Karpas-422 (cell line): ENCODE data around the gene BAHCC1. TPM values are rescaled to one million over a fixed set of nuclear protein-coding genes. Genes with fewer than 3 reads are reported as not detected.

Experiments used
- DNase-seq: peaks from one replicate; pipeline ENCODE4 v3.0.0-alpha.2; 2015
- H2AFZ ChIP-seq: fragments of 200-600 bp; sonication (generic); 2 replicates; pipeline ENCODE4 v1.6.1; 2014; ENCODE audit warnings: antibody characterized with exemption, low read length, mixed read lengths
- H3K27ac ChIP-seq: fragments of 200-600 bp; sonication (generic); 2 replicates; pipeline ENCODE4 v1.5.1; 2014; ENCODE audit warnings: mild to moderate bottlenecking, low read length, moderate library complexity
- H3K27me3 ChIP-seq: fragments of 200-600 bp; sonication (generic); 2 replicates; pipeline ENCODE4 v1.6.1; 2014; ENCODE audit warnings: low read length, mixed read lengths
- H3K36me3 ChIP-seq: fragments of 200-600 bp; sonication (generic); 2 replicates; pipeline ENCODE4 v1.6.1; 2014; ENCODE audit warnings: low read length, mixed read lengths; ENCODE audit not compliant: insufficient read depth
- H3K4me1 ChIP-seq: fragments of 200-600 bp; sonication (generic); 2 replicates; pipeline ENCODE4 v1.6.1; 2014; ENCODE audit warnings: mild to moderate bottlenecking, low read length, mixed read lengths
- H3K4me2 ChIP-seq: fragments of 200-600 bp; sonication (generic); 2 replicates; pipeline ENCODE4 v1.6.1; 2014; ENCODE audit warnings: low read length, low read depth, mild to moderate bottlenecking; ENCODE audit not compliant: poor library complexity, severe bottlenecking
- H3K4me3 ChIP-seq: fragments of 200-600 bp; sonication (generic); 2 replicates; pipeline ENCODE4 v1.5.1; 2014; ENCODE audit warnings: mild to moderate bottlenecking, antibody characterized with exemption, low read length, mixed read lengths
- H3K79me2 ChIP-seq: fragments of 200-600 bp; sonication (generic); 2 replicates; pipeline ENCODE4 v1.6.1; 2014; ENCODE audit warnings: mild to moderate bottlenecking, low read length, mixed read lengths
- H3K9ac ChIP-seq: fragments of 200-600 bp; sonication (generic); 2 replicates; pipeline ENCODE4 v1.6.0; 2014; ENCODE audit warnings: low read length
- H3K9me2 ChIP-seq: fragments of 200-600 bp; sonication (generic), shearing (Covaris generic); replicated peaks from 2 replicates; pipeline ENCODE4 v1.6.0; 2014; ENCODE audit warnings: mild to moderate bottlenecking, low read length, moderate library complexity; ENCODE audit not compliant: insufficient read depth
- H3K9me3 ChIP-seq: fragments of 300-700, 200-600 bp; sonication (generic); 2 replicates; pipeline ENCODE4 v1.6.1; 2014; ENCODE audit warnings: low read length, mixed read lengths
- H4K20me1 ChIP-seq: fragments of 200-600 bp; sonication (generic); 2 replicates; pipeline ENCODE4 v1.6.1; 2014; ENCODE audit warnings: mild to moderate bottlenecking, antibody characterized with exemption, low read length, low read depth; ENCODE audit not compliant: insufficient read depth
- total RNA-seq: library from RNA; depleted of rRNA; stranded (reverse); fragments of >200 nt; shearing (Covaris generic); gene quantifications from 2 replicates; pipeline ENCODE4 v1.2.3, GENCODE V29; 2014; ENCODE audit warnings: low replicate concordance

BAHCC1 gene
- total RNA-seq, 1 experiment from 2014 or later: not detected

- H3K27me3 ChIP-seq: no peaks in the 10 kb centered on the region
- no peak overlapping the region for H3K27ac ChIP-seq
- no peaks in the 10 kb centered on the region for H3K4me1 ChIP-seq
- H3K9me2 ChIP-seq: no peaks in the 10 kb centered on the region
- H4K20me1 ChIP-seq: no peaks in the 10 kb centered on the region
- no peak overlapping the region for H3K4me2 ChIP-seq
- H3K79me2 ChIP-seq: no peaks in the 10 kb centered on the region
- no peak overlapping the region for H3K9ac ChIP-seq
- no peak overlapping the region for H3K4me3 ChIP-seq
- H2AFZ ChIP-seq: no peak overlapping the region
- H3K9me3 ChIP-seq: no peaks in the 10 kb centered on the region
- H3K36me3 ChIP-seq: no peaks in the 10 kb centered on the region
- no peak for DNase-seq
These were observed 48.0 kb downstream of the BAHCC1 start for GRCh38 chr17:81443269-81443668.

GRCh38 chr17:81444610-81445339, 49.5 kb downstream of the BAHCC1 start:
- Histone ChIP-seq H4K20me1 (no peaks in the 10 kb centered on the region), H3K79me2 (no peaks in the 10 kb centered on the region), H3K4me3 (no peak overlapping the region), H2AFZ (no peak overlapping the region), H3K27me3 (no peaks in the 10 kb centered on the region), H3K4me2 (no peak overlapping the region), H3K4me1 (no peaks in the 10 kb centered on the region), H3K27ac (no peak overlapping the region), H3K9me3 (no peaks in the 10 kb centered on the region), H3K36me3 (no peaks in the 10 kb centered on the region), H3K9me2 (no peaks in the 10 kb centered on the region), H3K9ac (no peak overlapping the region)
- DNase-seq: no peak

GRCh38 chr17:81445642-81446503, 50.6 kb downstream of the BAHCC1 start:
- H3K4me2 ChIP-seq: no peak overlapping the region
- H3K9me2 ChIP-seq: no peaks in the 10 kb centered on the region
- no peak overlapping the region for H3K4me3 ChIP-seq
- H3K27ac ChIP-seq: no peak overlapping the region
- no peaks in the 10 kb centered on the region for H3K36me3 ChIP-seq
- H4K20me1 ChIP-seq: no peaks in the 10 kb centered on the region
- no peaks in the 10 kb centered on the region for H3K9me3 ChIP-seq
- H3K79me2 ChIP-seq: no peaks in the 10 kb centered on the region
- H3K4me1 ChIP-seq: no peaks in the 10 kb centered on the region
- H2AFZ ChIP-seq: no peak overlapping the region
- H3K9ac ChIP-seq: no peak overlapping the region
- DNase-seq: no peak
- no peaks in the 10 kb centered on the region for H3K27me3 ChIP-seq

GRCh38 chr17:81447331-81447933, 52.2 kb downstream of the BAHCC1 start:
- Histone ChIP-seq H3K27ac (no peak overlapping the region), H3K9ac (no peak overlapping the region), H4K20me1 (no peaks in the 10 kb centered on the region), H3K4me3 (no peak overlapping the region), H3K79me2 (no peaks in the 10 kb centered on the region), H2AFZ (no peak overlapping the region), H3K9me2 (no peaks in the 10 kb centered on the region), H3K4me1 (no peaks in the 10 kb centered on the region), H3K36me3 (no peaks in the 10 kb centered on the region), H3K9me3 (no peaks in the 10 kb centered on the region), H3K27me3 (no peaks in the 10 kb centered on the region), H3K4me2 (no peak overlapping the region)
- DNase-seq: no peak

- H2AFZ ChIP-seq: no peak overlapping the region
- no peaks in the 10 kb centered on the region for H3K9me2 ChIP-seq
- H4K20me1 ChIP-seq: no peaks in the 10 kb centered on the region; the same call in 1 of the 2 replicates
- no peak overlapping the region for H3K27ac ChIP-seq
- H3K4me2 ChIP-seq: no peak overlapping the region
- no peak overlapping the region for H3K4me3 ChIP-seq
- DNase-seq: no peak
- no peaks in the 10 kb centered on the region for H3K9me3 ChIP-seq
- H3K79me2 ChIP-seq: no peaks in the 10 kb centered on the region
- H3K4me1 ChIP-seq: no peaks in the 10 kb centered on the region
- no peaks in the 10 kb centered on the region for H3K27me3 ChIP-seq
- H3K36me3 ChIP-seq: no peaks in the 10 kb centered on the region
- no peak overlapping the region for H3K9ac ChIP-seq
These were observed 53.2 kb downstream of the BAHCC1 start for GRCh38 chr17:81448442-81448841.

GRCh38 chr17:81448950-81449349, 53.7 kb downstream of the BAHCC1 start:
- Histone ChIP-seq H3K9ac (no peak overlapping the region), H3K9me3 (no peaks in the 10 kb centered on the region), H3K4me1 (no peaks in the 10 kb centered on the region), H3K27me3 (no peaks in the 10 kb centered on the region), H3K4me2 (no peak overlapping the region), H3K4me3 (no peak overlapping the region), H3K79me2 (no peaks in the 10 kb centered on the region), H2AFZ (no peak overlapping the region), H3K27ac (no peak overlapping the region), H4K20me1 (no peaks in the 10 kb centered on the region; the same call in 1 of the 2 replicates), H3K36me3 (no peaks in the 10 kb centered on the region), H3K9me2 (no peaks in the 10 kb centered on the region)
- DNase-seq: no peak

GRCh38 chr17:81449351-81449750, 54.1 kb downstream of the BAHCC1 start:
- Histone ChIP-seq H3K4me1 (no peaks in the 10 kb centered on the region), H3K36me3 (no peaks in the 10 kb centered on the region), H3K9ac (no peak overlapping the region), H3K27ac (no peak overlapping the region), H3K27me3 (no peaks in the 10 kb centered on the region), H3K9me2 (no peaks in the 10 kb centered on the region), H3K4me3 (no peak overlapping the region), H3K4me2 (no peak overlapping the region), H3K9me3 (no peaks in the 10 kb centered on the region), H4K20me1 (no peaks in the 10 kb centered on the region; the same call in 1 of the 2 replicates), H2AFZ (no peak overlapping the region), H3K79me2 (no peaks in the 10 kb centered on the region)
- DNase-seq: no peak

GRCh38 chr17:81451823-81452222, 56.6 kb downstream of the BAHCC1 start:
- no peaks in the 10 kb centered on the region for H3K4me1 ChIP-seq
- H3K9me2 ChIP-seq: no peaks in the 10 kb centered on the region
- H3K27ac ChIP-seq: no peak overlapping the region
- H3K4me2 ChIP-seq: no peak overlapping the region
- no peak overlapping the region for H3K9ac ChIP-seq
- H3K36me3 ChIP-seq: no peaks in the 10 kb centered on the region
- no peaks in the 10 kb centered on the region for H3K27me3 ChIP-seq
- no peaks in the 10 kb centered on the region for H3K9me3 ChIP-seq
- H4K20me1 ChIP-seq: no peaks in the 10 kb centered on the region; the same call in 1 of the 2 replicates
- H2AFZ ChIP-seq: no peak overlapping the region
- DNase-seq: no peak
- no peak overlapping the region for H3K4me3 ChIP-seq
- H3K79me2 ChIP-seq: no peaks in the 10 kb centered on the region
